Breast epithelium (tissue), 3 donors: ENCODE measurements around the gene GSG1.

Experiments used
- POLR2A ChIP-seq: fragments of 450-650 bp; IDR thresholded peaks from one replicate; pipeline ENCODE4 v1.6.1; 2016; ENCODE audit warnings: antibody characterized with exemption, mild to moderate bottlenecking, moderate library complexity
- POLR2AphosphoS5 ChIP-seq, 3 donors: sonication (generic); formaldehyde crosslinking; IDR thresholded peaks; one replicate each; pipeline ENCODE4 v1.6.1; 2017; ENCODE audit warnings: antibody characterized with exemption in 3 of 3
- TF ChIP-seq, protein P1 (sequence below), 3 donors: fragments of 450-650 bp; IDR thresholded peaks; one replicate each; pipeline ENCODE4 v1.5.1; 2016 to 2017; ENCODE audit warnings: antibody characterized with exemption in 3 of 3, mild to moderate bottlenecking in 3 of 3, moderate library complexity in 3 of 3

DNA sequence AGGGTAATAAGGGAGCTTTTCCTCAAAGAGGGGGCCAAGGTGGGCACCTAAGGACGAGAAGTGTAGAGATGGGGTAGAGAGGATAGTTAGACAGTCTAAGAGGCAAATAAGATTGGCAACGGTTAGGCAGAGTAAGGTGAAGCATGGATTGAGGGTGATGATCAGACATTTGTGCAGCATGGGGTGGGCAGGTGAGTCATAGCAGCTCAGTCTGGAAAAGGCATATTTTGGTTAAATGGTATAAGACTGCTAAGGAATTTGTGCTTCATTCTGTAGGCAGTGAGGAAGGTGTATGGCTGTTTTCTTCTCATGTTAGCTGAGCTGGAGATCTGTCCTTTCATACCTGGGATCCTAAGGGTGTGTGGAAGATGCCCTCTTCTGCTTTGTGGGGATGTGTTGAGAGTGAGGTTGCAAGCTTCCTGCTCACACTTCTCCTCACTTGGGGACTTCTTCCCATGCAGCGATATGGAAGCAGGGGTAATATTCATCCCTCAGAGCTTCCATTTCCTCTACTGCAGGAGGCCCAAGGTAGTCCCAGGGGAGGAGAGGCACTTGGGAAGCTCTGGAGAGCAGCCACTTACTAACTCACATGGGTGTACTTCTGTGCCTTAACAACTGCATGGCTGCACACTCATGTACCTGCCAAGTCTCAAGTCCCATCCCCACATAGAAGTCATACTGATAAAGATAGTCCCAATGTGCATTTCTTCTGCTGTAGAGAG is 28.9 kb downstream of the GSG1 start:
- TF ChIP-seq, protein P1, sequence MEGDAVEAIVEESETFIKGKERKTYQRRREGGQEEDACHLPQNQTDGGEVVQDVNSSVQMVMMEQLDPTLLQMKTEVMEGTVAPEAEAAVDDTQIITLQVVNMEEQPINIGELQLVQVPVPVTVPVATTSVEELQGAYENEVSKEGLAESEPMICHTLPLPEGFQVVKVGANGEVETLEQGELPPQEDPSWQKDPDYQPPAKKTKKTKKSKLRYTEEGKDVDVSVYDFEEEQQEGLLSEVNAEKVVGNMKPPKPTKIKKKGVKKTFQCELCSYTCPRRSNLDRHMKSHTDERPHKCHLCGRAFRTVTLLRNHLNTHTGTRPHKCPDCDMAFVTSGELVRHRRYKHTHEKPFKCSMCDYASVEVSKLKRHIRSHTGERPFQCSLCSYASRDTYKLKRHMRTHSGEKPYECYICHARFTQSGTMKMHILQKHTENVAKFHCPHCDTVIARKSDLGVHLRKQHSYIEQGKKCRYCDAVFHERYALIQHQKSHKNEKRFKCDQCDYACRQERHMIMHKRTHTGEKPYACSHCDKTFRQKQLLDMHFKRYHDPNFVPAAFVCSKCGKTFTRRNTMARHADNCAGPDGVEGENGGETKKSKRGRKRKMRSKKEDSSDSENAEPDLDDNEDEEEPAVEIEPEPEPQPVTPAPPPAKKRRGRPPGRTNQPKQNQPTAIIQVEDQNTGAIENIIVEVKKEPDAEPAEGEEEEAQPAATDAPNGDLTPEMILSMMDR (IDR thresholded peaks at IDR 0.05), result no peak
- TF ChIP-seq POLR2A, result no peak
- TF ChIP-seq POLR2AphosphoS5 (IDR thresholded peaks at IDR 0.05), result no peak
